GM23338 (cell line): Measurements from ENCODE around the gene CELA3B. TPM values are rescaled to one million over a fixed set of nuclear protein-coding genes. Genes with fewer than 3 reads are reported as not detected.

ENCODE experiments used
- ATAC-seq: fragments of 200-7000 bp; cut with Tn5 transposase; 3 replicates; pipeline ENCODE4 v1.9.1; 2020
- DNase-seq: peaks from one replicate; pipeline ENCODE4 v3.0.0-alpha.2; 2015; ENCODE audit warnings: low spot score
- H2AFZ ChIP-seq: fragments of 200-600 bp; sonication (generic); 2 replicates; pipeline ENCODE4 v1.8.0; 2016; ENCODE audit warnings: antibody characterized with exemption, mild to moderate bottlenecking, moderate library complexity
- H3F3A ChIP-seq: fragments of 200-600 bp; sonication (generic); replicated peaks from 2 replicates; pipeline ENCODE4 v1.8.0; 2017; ENCODE audit warnings: antibody characterized with exemption, mixed run types, low read depth
- H3K27ac ChIP-seq: fragments of 200-600 bp; sonication (generic); 2 replicates; pipeline ENCODE4 v1.6.1; 2016; ENCODE audit warnings: low read depth
- H3K27me3 ChIP-seq: fragments of 200-600 bp; sonication (generic); 2 replicates; pipeline ENCODE4 v1.8.0; 2016; ENCODE audit warnings: mild to moderate bottlenecking, mixed run types, moderate library complexity; ENCODE audit not compliant: insufficient read depth
- H3K36me3 ChIP-seq: fragments of 200-600 bp; sonication (generic); 2 replicates; pipeline ENCODE4 v1.8.0; 2016; ENCODE audit warnings: mild to moderate bottlenecking; ENCODE audit not compliant: insufficient read depth
- H3K4me1 ChIP-seq: fragments of 200-600 bp; sonication (generic); 2 replicates; pipeline ENCODE4 v1.8.0; 2016; ENCODE audit warnings: mild to moderate bottlenecking, moderate library complexity; ENCODE audit not compliant: insufficient read depth
- H3K4me2 ChIP-seq: fragments of 200-600 bp; sonication (generic); 2 replicates; pipeline ENCODE4 v1.7.1; 2017; ENCODE audit warnings: mixed run types
- H3K4me3 ChIP-seq: fragments of 200-600 bp; sonication (generic); 2 replicates; pipeline ENCODE4 v1.6.1; 2016; ENCODE audit warnings: mixed run types
- H3K79me2 ChIP-seq: fragments of 200-600 bp; sonication (generic); replicated peaks from 2 replicates; pipeline ENCODE4 v1.8.0; 2017; ENCODE audit warnings: mild to moderate bottlenecking; ENCODE audit not compliant: insufficient read depth
- H3K9me2 ChIP-seq: fragments of 200-600 bp; sonication (generic); 2 replicates; pipeline ENCODE4 v1.8.0; 2017; ENCODE audit not compliant: insufficient read depth
- H4K20me1 ChIP-seq: fragments of 200-600 bp; sonication (generic); replicated peaks from 2 replicates; pipeline ENCODE4 v1.8.0; 2017; ENCODE audit warnings: mild to moderate bottlenecking; ENCODE audit not compliant: insufficient read depth
- H3K27ac Mint-ChIP-seq: 2 replicates; pipeline ENCODE4 v1.8.0; 2020; ENCODE audit warnings: inconsistent platforms, mild to moderate bottlenecking, moderate library complexity, mixed read lengths
- H3K27me3 Mint-ChIP-seq: 3 replicates; pipeline ENCODE4 v1.8.0; 2022; ENCODE audit warnings: low read depth, mild to moderate bottlenecking, moderate library complexity, mixed read lengths, inconsistent platforms; ENCODE audit not compliant: insufficient read depth, poor library complexity
- H3K36me3 Mint-ChIP-seq: 3 replicates; pipeline ENCODE4 v1.8.0; 2021; ENCODE audit warnings: low read depth, mild to moderate bottlenecking, inconsistent platforms, moderate library complexity, mixed read lengths
- H3K4me1 Mint-ChIP-seq: 3 replicates; pipeline ENCODE4 v1.8.0; 2020; ENCODE audit warnings: mild to moderate bottlenecking, inconsistent platforms, mixed read lengths
- H3K4me3 Mint-ChIP-seq: 3 replicates; pipeline ENCODE4 v1.8.0; 2021; ENCODE audit warnings: moderate library complexity, mild to moderate bottlenecking, inconsistent platforms, mixed read lengths
- H3K9me3 Mint-ChIP-seq: 3 replicates; pipeline ENCODE4 v1.8.0; 2020; ENCODE audit warnings: moderate library complexity, mild to moderate bottlenecking, inconsistent platforms, mixed read lengths
- CTCF ChIP-seq, 2 experiments: fragments of 200-600 bp in 1 of 2; sonication (generic) in 1 of 2; conservative IDR thresholded peaks; 2 replicates each; pipeline versions ENCODE4 v1.5.1 to v1.6.1; 2016 to 2017; ENCODE audit warnings: antibody characterized with exemption in 2 of 2, low read depth in 2 of 2, mild to moderate bottlenecking in 2 of 2, moderate library complexity in 1 of 2
- EZH2 ChIP-seq: fragments of 200-600 bp; sonication (generic); IDR thresholded peaks from one replicate; pipeline ENCODE4 v1.8.0; 2017; ENCODE audit warnings: antibody characterized with exemption, mild to moderate bottlenecking, low read depth; ENCODE audit not compliant: unreplicated experiment
- POLR2AphosphoS5 ChIP-seq: IDR thresholded peaks from 2 replicates; pipeline ENCODE4 v1.6.1; 2016; ENCODE audit warnings: antibody characterized with exemption, low read depth
- REST ChIP-seq: IDR thresholded peaks from one replicate; pipeline ENCODE4 v1.6.1; 2018; ENCODE audit warnings: antibody characterized with exemption; ENCODE audit not compliant: unreplicated experiment
- polyA plus RNA-seq: library from polyadenylated mRNA; unstranded; fragments of >200 nt; fragmentation: Nextera tagmentation; extraction: Ambion mirVana; gene quantifications from 2 replicates; pipeline ENCODE4 v1.2.1, GENCODE V29; 2016
- total RNA-seq: library from RNA; depleted of rRNA; stranded (reverse); fragments of >200 nt; shearing (Covaris generic); gene quantifications from 2 replicates; pipeline ENCODE4 v1.2.3, GENCODE V29; 2014

CELA3B gene
- total and polyA plus RNA-seq, 2 experiments from 2014 or later = not detected

GRCh38 chr1:22018583-22019559 is 42.0 kb downstream of the CELA3B start (continued):
- TF ChIP-seq CTCF (conservative IDR thresholded peaks at IDR 0.05; ENCODE audit: low read depth in 2 of 2) = peak; percentile 47 to 56

- DNase-seq (no peak), ATAC-seq (no peak)
- no peaks in the 10 kb centered on the region for H3K27me3 ChIP-seq
- H2AFZ ChIP-seq = no peak overlapping the region
- no peaks in the 10 kb centered on the region for H4K20me1 ChIP-seq
- H3K27ac ChIP-seq = no peak overlapping the region
- no peak overlapping the region for H3K4me3 Mint-ChIP-seq
- no peak overlapping the region for H3K4me2 ChIP-seq
- H3K27ac Mint-ChIP-seq = no peak overlapping the region
- H3K4me1 Mint-ChIP-seq = peaks cover 17% of the 10 kb centered on the region; the same call in 2 of the 3 replicates
- H3K36me3 ChIP-seq = no peaks in the 10 kb centered on the region
- H3K36me3 Mint-ChIP-seq = 0 out of 3 replicates have a peak, but pooled peaks cover 2% of the 10 kb centered on the region
- peaks cover 9% of the 10 kb centered on the region for H3K4me1 ChIP-seq
- TF ChIP-seq REST (no peak), EZH2 (no peak), POLR2AphosphoS5 (no peak)
- H3F3A ChIP-seq = peaks cover 16% of the 10 kb centered on the region
- H3K79me2 ChIP-seq = peaks cover 3% of the 10 kb centered on the region
- H3K9me3 Mint-ChIP-seq = no peaks in the 10 kb centered on the region
- H3K27me3 Mint-ChIP-seq = peaks cover 18% of the 10 kb centered on the region
- no peak overlapping the region for H3K4me3 ChIP-seq
- no peaks in the 10 kb centered on the region for H3K9me2 ChIP-seq
Observed at GRCh38 chr1:22021061-22021460, 44.2 kb downstream of the CELA3B start.
